OCI-LY3 (cell line): ENCODE measurements around the gene MYRF.

ENCODE experiments used
- CTCF ChIP-seq: fragments of 200-600, 300-600 bp; sonication (generic); IDR thresholded peaks from 2 replicates; pipeline ENCODE4 v1.5.1; 2014; ENCODE audit warnings: antibody characterized with exemption, low read length, low read depth
- EZH2phosphoT487 ChIP-seq: fragments of 200-600 bp; shearing (Covaris generic); IDR thresholded peaks from 2 replicates; pipeline ENCODE4 v1.6.1; 2018; ENCODE audit warnings: antibody characterized with exemption, mixed run types, low read depth

DNA sequence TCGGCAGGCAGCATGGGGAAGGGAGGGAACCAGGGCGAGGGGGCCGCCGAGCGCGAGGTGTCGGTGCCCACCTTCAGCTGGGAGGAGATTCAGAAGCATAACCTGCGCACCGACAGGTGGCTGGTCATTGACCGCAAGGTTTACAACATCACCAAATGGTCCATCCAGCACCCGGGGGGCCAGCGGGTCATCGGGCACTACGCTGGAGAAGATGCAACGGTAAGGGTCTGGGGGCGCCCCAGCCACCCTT is 75.9 kb downstream of the MYRF start:
- no peak for TF ChIP-seq CTCF
- TF ChIP-seq EZH2phosphoT487, result no peak
